Measurements from ENCODE around the gene LRMDA. TPM values are rescaled to one million over a fixed set of nuclear protein-coding genes. Genes with fewer than 3 reads are reported as not detected.
A peak's percentile ranks its signal among the peaks of the same experiment; 100 is the strongest.

The LRMDA gene
- total and polyA plus RNA-seq, 2 of the 13 experiments (the other 11 are each of a cell fraction or from before 2014, with no cell fraction given), result 13.4 to 22.0 TPM

DNA sequence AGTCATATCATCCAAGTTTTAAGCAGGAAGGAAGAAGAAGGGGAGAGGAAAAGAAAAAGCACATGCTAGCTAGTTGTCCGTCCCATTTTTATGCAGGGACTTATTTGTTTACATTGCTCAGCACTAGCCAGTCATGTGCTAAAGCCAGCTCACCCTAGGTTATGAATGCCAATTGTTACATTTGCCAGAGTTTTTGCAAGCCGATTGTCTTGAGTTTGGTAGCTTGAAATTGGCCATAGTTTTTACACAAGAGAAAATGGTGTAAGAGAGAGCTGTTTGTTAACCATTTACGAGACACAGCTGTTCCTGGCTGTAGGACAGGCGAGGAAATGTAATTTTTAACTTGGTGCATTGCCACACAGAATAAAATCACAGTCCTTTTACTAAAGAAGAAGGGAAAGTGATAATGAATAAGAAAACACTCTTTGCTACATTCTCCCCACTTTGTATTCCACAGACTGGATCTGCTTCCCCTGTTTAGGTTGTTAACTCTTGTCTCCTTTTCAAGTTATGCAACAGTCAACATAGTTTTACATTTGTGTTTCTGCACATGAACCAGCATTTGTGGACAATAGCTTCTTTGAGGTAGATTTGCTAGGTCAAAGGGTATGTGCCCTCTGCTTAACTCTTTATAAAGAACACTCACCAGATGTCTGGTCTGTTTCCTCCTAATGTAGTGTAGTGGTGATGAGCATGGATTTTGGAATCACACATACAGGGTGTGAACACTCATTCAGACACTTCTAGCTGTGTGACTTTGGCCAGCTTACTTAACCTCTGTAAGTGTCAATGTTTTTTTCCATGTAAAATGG lies 357.2 kb downstream of the LRMDA start (continued):
- TF ChIP-seq ZSCAN29 (CRISPR knock-in tag; conservative IDR thresholded peaks at IDR 0.05) (peak; percentile 73; the same call in 1 of the 2 replicates), KAT8 (CRISPR knock-in tag; IDR thresholded peaks at IDR 0.05) (peak; percentile 67; the same call in 1 of the 2 replicates), CC2D1A (CRISPR knock-in tag; IDR thresholded peaks at IDR 0.05) (no peak), POLR2A (IDR thresholded peaks at IDR 0.05; ENCODE audit: insufficient read depth in 1 of 2, low read depth in 2 of 2, low read length in 2 of 2) (no peak), RELA (CRISPR knock-in tag; IDR thresholded peaks at IDR 0.05) (no peak), NFATC3 (CRISPR knock-in tag; IDR thresholded peaks at IDR 0.05) (no peak), ZBTB7B (CRISPR knock-in tag; IDR thresholded peaks at IDR 0.05) (peak; percentile 41; the same call in 1 of the 2 replicates), KDM5A (IDR thresholded peaks at IDR 0.05; ENCODE audit: borderline replicate concordance, low read length) (no peak), NFYB (CRISPR knock-in tag; IDR thresholded peaks at IDR 0.05) (no peak), ZNF343 (CRISPR knock-in tag; IDR thresholded peaks at IDR 0.05) (no peak), ZNF672 (CRISPR knock-in tag; IDR thresholded peaks at IDR 0.05) (no peak), RFX3 (CRISPR knock-in tag; IDR thresholded peaks at IDR 0.05) (no peak), CBX5 (CRISPR knock-in tag; IDR thresholded peaks at IDR 0.05; ENCODE audit: borderline replicate concordance) (no peak), ZNF644 (CRISPR knock-in tag; IDR thresholded peaks at IDR 0.05; ENCODE audit: low read depth) (peak; percentile 39; the same call in 1 of the 2 replicates), SMYD3 (CRISPR knock-in tag; IDR thresholded peaks at IDR 0.05) (peak; percentile 72; the same call in 1 of the 2 replicates), ZNF317 (CRISPR knock-in tag; IDR thresholded peaks at IDR 0.05) (no peak), HNRNPL (IDR thresholded peaks at IDR 0.05; ENCODE audit: low read depth, low read length) (no peak), ZZZ3 (CRISPR knock-in tag; IDR thresholded peaks at IDR 0.05; ENCODE audit: borderline replicate concordance) (no peak), PRMT3 (CRISPR knock-in tag; IDR thresholded peaks at IDR 0.05; ENCODE audit: borderline replicate concordance, low read depth) (0 out of 2 replicates have a peak, but pooled peaks have one; percentile 28), ZNF33B (CRISPR knock-in tag; IDR thresholded peaks at IDR 0.05) (no peak), REPIN1 (CRISPR knock-in tag; IDR thresholded peaks at IDR 0.05; ENCODE audit: borderline replicate concordance, low read depth) (peak; percentile 85; the same call in 1 of the 2 replicates)
- TF ChIP-seq, protein P1, sequence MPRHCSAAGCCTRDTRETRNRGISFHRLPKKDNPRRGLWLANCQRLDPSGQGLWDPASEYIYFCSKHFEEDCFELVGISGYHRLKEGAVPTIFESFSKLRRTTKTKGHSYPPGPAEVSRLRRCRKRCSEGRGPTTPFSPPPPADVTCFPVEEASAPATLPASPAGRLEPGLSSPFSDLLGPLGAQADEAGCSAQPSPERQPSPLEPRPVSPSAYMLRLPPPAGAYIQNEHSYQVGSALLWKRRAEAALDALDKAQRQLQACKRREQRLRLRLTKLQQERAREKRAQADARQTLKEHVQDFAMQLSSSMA (CRISPR knock-in tag; IDR thresholded peaks at IDR 0.05), result no peak
- TF ChIP-seq, protein P2, sequence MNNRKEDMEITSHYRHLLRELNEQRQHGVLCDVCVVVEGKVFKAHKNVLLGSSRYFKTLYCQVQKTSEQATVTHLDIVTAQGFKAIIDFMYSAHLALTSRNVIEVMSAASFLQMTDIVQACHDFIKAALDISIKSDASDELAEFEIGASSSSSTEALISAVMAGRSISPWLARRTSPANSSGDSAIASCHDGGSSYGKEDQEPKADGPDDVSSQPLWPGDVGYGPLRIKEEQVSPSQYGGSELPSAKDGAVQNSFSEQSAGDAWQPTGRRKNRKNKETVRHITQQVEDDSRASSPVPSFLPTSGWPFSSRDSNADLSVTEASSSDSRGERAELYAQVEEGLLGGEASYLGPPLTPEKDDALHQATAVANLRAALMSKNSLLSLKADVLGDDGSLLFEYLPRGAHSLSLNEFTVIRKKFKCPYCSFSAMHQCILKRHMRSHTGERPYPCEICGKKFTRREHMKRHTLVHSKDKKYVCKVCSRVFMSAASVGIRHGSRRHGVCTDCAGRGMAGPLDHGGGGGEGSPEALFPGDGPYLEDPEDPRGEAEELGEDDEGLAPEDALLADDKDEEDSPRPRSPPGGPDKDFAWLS (CRISPR knock-in tag; IDR thresholded peaks at IDR 0.05; ENCODE audit: borderline replicate concordance), result no peak
- TF ChIP-seq, protein P3, sequence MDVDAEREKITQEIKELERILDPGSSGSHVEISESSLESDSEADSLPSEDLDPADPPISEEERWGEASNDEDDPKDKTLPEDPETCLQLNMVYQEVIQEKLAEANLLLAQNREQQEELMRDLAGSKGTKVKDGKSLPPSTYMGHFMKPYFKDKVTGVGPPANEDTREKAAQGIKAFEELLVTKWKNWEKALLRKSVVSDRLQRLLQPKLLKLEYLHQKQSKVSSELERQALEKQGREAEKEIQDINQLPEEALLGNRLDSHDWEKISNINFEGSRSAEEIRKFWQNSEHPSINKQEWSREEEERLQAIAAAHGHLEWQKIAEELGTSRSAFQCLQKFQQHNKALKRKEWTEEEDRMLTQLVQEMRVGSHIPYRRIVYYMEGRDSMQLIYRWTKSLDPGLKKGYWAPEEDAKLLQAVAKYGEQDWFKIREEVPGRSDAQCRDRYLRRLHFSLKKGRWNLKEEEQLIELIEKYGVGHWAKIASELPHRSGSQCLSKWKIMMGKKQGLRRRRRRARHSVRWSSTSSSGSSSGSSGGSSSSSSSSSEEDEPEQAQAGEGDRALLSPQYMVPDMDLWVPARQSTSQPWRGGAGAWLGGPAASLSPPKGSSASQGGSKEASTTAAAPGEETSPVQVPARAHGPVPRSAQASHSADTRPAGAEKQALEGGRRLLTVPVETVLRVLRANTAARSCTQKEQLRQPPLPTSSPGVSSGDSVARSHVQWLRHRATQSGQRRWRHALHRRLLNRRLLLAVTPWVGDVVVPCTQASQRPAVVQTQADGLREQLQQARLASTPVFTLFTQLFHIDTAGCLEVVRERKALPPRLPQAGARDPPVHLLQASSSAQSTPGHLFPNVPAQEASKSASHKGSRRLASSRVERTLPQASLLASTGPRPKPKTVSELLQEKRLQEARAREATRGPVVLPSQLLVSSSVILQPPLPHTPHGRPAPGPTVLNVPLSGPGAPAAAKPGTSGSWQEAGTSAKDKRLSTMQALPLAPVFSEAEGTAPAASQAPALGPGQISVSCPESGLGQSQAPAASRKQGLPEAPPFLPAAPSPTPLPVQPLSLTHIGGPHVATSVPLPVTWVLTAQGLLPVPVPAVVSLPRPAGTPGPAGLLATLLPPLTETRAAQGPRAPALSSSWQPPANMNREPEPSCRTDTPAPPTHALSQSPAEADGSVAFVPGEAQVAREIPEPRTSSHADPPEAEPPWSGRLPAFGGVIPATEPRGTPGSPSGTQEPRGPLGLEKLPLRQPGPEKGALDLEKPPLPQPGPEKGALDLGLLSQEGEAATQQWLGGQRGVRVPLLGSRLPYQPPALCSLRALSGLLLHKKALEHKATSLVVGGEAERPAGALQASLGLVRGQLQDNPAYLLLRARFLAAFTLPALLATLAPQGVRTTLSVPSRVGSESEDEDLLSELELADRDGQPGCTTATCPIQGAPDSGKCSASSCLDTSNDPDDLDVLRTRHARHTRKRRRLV (CRISPR knock-in tag; IDR thresholded peaks at IDR 0.05), result no peak

All from HepG2 (cell line).